Measurements from ENCODE around the gene OGFOD1.
"Not testable (repeated sequence)": the region's sequence is repeated elsewhere in the genome, so short reads cannot be mapped to it uniquely, and the experiment has no call there.

Gene OGFOD1

DNA sequence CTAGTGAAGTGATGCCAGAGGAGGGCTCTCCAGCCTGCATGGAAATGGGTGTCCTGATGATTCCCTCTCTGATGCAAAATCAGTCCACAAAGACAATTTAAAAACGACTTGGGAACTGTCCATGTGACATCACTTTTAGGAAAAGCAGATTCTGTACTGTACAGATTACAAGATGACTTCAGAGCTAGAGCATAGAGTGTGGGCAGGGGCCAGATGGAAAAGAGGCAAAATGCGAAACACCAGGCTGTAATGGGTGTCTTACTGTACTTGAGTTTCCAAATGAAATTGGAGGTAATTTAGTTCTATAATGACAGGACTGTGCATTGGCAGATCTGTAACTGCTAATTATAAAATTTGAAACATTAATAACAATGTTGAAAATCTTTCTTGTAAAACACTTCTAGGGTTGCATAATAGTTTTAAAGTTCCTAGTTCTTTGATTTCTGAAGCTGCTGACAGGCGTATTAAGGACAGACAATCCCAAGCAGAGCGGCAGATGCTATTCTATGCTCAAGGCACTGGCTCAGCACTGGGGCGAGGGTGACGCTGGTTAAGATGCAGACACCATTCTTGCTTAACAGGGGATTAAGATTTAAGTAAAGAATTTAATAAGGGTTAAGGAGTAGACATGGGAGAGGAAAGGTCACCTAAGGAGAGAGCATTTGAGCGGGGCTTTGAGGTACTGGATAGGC lies 29.6 kb downstream of the OGFOD1 start:
- no peak for DNase-seq (ENCODE audit: low read depth in 2 of 2)

DNA sequence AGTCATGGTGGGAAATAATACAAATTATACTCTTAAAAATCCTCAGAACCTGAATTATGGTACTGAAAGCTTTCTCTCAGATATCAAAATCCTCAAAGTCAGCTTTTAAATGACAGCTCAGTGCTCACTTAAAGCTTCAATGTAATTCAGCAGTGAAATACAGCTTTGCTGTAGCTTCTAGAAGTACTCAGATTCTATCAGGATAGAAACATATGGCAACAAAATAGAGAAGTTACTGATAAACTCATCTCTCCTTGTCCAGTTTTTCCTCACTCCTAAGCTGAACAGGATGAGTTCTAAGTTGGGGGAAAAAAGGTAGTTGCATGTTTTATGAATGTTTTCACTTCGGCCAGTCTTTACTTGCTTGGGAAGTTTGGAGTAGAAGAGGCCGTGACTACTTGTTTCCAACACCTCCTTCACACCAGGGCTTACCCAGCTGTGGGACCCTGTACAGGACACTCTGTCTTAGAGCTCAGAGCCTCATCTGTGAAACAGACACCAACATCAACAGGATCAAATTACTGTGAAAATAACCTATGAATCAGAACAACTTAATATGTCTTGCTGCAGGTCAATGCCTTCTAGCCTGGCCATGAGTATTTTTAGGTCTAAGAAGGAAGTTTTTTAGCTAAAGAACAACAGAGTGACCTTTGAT lies 30.2 kb downstream of the OGFOD1 start:
- no peak for DNase-seq (ENCODE audit: low read depth in 2 of 2)

DNA sequence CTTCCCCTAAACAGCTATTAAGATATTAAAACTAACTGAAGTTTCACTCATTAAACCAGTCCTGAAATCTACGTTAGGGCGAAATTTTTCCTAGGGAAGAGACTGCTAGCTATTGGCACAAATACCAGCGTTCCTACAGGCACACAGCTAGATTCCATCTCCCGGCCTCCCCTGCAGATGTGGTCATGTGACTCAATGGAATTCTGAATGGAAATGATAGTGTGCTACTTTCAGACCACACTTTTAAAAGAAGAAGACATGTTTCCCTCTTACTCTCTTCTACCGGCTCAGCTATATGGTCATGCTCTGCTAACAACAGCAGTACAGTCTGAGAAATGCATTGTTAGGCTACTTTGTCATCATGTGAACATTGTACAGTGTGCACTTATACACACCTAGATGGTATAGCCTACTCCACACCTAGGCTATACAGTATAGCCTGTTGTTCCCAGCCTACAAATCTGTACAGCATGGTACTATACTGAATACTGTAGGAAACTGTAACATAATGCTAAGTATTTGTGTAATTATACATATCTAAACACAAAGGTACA lies 31.4 kb downstream of the OGFOD1 start:
- DNase-seq (ENCODE audit: low read depth in 2 of 2): no peak

DNA sequence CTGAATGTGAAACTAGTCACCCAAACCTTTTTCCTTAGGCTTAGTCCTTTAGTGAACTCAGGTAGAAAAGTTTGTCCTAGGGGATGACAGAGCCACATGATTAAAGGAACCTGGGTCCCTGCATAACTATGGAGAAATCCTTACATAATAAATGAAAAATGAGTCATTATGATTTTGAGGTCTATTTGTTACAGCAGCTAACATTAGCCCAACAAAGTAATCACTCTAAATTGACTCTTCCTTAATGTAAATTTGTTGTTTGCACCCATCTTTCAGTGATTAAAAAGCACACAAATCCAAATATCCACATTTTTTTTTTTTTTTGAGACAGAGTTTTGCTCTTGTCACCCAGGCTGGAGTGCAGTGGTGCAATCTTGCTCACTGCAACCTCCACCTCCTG lies 32.0 kb downstream of the OGFOD1 start:
- DNase-seq (ENCODE audit: low read depth in 2 of 2): no peak

DNA sequence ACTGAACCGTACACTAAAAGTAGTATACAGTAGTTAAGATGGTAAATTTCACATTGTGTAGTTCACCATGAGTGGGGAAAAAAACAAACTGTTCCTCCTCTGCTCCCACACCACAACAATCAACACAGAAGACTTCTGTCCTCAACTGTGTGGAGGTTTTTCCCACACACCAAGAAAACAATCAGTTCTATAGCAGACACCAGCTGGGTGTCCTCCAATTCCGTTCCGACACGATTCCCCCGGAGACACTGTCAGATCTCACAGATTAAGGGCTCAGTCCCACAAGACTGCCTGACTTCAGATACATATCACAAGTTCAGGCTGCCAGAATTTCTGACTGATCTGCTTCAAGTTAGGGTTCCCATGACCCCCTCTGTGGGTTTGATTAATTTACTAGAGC lies 36.7 kb downstream of the OGFOD1 start:
- no peak for DNase-seq (ENCODE audit: low read depth in 2 of 2)

DNA sequence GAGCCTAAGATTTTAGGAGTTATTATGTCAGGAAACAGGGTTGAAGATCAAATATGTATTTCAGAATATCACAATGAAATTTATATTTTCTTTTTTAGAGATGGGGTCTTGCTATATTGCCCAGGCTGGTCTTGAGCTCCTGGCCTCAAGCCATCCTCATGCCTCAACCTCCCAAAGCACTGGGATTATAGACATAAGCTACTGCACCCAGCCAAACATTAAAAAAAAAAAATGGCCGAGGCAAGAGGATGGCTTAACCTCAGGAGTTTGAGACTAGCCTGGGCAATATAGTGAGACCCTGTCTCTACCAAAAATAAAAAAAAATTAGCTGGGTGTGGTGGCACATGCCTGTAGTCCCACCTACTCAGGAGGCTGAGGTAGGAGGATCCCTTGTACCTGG lies 37.5 kb downstream of the OGFOD1 start:
- DNase-seq (ENCODE audit: low read depth in 2 of 2): not testable (repeated sequence)

DNA sequence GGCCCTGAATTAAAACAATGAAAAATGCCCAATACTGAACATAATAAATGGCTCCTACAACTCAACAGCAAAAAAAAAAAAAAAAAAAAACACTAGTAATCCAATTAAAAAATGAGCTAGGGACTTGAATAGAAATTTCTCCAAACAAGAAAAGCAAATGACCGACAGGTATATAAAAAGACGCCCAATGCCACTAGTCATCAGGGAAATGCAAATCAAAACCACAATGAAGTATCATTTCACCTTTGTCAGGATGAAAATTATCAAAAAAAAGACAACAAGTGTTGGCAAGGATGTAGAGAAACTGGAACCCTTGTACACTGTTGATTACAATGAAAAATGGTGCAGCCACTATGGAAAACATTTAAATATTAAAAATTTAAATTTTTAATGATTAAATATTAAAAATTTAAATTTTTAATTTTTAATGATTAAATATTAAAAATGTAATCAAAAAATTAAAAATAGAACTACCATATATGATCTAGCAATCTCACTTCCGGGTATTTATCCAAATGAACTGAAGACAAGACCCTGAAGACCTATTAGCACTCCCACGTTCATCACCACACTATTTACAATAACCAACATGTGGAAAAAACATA lies 40.4 kb downstream of the OGFOD1 start:
- no peak for DNase-seq (ENCODE audit: low read depth in 2 of 2)

DNA sequence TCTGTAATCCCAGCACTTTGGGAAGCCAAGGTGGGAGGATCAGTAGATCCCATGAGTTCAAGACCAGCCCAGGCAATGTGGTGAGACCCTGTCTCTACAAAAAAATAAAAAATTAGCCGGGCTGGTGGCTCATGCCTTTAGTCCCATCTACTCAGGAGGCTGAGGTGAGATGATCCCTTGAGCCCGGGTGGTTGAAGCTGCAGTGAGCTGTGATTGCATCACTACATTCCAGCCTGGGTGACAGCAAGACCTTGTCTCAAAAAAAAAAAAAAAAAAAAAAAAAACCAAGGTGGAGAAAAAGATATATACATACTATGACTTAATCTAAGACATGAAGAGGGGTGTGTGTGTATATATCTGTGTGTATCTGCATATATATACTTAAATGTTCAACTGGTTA lies 41.8 kb downstream of the OGFOD1 start:
- no peak for DNase-seq (ENCODE audit: low read depth in 2 of 2)

DNA sequence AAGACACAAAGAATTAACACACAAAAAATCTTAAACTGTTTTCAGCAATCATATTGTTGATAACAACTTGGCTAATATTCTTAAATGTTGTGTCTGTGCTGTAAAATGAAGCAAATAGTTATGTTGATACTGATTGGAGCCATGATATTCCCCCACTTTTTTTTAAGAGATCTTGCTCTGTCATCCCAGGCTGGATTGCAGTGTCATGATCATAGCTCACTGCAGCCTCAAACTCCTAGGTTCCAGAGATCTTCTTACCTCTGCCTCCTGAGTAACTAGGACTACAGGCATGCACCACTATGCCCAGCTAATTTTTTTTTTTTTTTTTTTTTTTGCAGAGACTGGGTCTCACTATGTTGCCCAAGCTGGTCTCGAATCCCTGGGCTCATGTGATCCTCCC lies 42.5 kb downstream of the OGFOD1 start:
- DNase-seq (ENCODE audit: low read depth in 2 of 2): no peak

DNA sequence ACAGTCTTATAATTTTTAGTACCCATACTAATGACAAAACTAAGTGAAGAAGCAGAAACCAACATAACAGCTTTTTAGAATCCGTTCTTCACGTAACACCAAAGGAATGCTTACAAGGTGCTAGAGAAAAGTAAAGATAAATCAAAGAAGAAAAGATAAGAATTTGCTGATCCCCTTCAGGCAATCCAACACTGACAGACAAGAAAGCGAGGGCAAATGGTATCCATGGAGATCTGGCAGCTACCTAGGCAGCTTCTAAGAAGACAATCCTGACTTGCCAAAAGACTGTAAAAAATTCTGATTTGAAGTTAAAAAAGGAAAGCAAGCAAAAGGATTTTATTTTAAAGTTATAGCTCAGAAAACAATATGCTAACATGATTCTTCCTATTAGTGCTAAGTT lies 53.8 kb downstream of the OGFOD1 start:
- no peak for DNase-seq (ENCODE audit: low read depth in 2 of 2)

DNA sequence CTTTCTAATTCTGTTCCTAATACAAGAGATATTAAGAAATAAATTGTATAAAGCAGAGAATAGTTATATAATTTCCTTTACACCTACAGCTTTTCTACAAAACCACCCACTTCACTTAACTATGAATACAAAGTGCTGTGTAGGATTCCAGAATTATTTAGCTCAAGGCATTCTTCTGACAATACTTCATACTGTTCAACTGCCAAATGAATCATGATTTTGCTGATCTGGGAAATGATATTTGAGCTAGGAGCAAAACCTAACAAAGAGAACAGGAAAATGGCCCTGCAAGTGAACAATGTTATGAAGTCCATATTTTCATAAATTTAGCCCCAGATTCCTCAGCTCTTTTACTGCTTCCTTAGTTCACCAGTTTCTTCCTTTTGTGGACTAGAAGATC lies 55.6 kb downstream of the OGFOD1 start:
- DNase-seq (ENCODE audit: low read depth in 2 of 2): peak; percentile 38 to 42

DNA sequence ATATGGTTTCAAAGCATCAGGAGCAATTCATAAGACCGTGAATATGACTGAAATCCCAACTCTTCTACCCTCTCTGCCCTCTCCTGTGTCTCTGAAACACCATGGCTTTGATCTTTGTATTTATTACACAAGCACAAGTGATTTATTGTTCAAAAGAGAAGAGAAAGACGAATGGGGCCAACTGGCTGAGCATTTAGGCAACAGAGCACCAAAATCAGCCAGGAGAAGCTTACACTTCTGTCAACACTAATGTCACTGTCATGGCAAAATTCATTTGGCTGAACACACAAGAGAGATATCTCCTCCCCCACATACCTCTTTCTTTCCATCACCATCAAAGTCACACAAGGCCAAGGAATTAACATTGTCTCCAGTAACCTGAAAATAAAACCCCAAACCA lies 59.2 kb downstream of the OGFOD1 start:
- DNase-seq (ENCODE audit: low read depth in 2 of 2): no peak

DNA sequence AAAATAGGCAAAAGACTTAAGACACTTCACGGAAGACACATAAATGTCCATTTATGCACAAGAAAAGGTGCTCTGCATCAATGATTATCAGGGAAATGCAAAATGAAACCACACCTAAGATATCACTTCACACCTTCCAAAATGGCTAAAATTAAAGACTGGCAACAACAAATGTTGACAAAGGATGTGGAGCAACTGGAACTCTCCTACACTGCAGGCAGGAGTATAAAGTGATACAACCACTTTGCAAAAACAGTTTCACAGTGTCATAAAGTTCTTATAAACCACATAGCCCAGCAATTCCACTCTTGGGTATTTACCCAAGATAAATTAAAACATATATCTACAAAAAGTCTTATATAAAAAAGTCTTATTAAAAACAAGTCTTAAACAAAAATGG lies 60.7 kb downstream of the OGFOD1 start:
- DNase-seq (ENCODE audit: low read depth in 2 of 2): no peak

DNA sequence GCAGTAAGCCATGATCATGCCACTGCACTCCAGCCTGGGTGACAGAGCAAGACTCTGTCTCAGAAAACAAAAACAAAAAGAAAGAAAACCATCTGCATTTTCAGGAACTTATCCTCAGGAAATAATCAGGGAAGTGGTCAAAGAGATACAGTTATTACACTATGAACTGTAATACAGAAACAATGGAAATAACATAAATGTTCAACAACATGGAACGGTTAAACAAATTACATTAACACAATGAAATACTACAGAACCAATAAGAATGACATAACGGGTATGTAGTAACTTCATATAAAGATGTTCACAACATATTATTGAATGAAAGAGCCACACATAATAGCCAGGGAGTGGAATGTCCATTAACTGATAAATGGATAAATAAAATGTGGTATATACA lies 61.7 kb downstream of the OGFOD1 start:
- no peak for DNase-seq (ENCODE audit: low read depth in 2 of 2)

DNA sequence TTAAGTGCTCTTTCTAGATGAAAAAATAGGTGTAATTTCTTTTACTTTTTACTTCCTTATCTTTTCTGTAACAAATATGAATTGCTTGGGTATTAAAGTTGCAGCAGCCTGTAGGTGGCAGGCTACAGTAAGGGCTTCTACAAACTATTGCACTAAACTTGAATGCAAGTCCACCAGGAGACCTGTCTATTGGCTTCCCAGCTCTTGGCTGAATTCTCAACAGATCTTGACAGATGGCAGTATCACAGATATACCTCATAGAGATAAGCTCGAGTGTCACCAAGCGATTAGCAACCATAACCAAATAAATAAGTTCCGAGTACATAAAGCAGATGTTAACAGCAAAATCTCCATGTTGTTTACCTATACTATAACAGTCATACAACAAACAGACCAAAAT lies 62.6 kb downstream of the OGFOD1 start:
- DNase-seq (ENCODE audit: low read depth in 2 of 2): peak in 1 of 2 experiments; percentile 20

DNA sequence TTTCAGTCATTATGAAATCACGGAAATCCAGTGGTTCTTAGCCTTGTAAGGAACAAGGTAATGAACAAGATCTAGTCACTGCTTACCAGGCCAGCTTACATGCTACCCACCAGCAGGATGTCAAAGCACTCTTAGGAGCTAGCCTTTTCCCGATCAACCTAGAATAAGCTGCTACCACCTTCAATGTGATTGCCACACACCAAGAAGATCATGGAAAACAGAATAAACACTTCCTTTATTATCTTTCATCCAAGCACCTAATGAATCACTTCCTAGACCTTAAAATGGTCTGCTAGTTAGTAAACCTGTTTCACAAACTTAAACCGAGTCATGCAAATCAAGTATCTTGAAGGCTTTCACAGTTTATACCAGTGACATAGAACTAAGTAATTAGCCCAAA lies 63.5 kb downstream of the OGFOD1 start:
- no peak for DNase-seq (ENCODE audit: low read depth in 2 of 2)

DNA sequence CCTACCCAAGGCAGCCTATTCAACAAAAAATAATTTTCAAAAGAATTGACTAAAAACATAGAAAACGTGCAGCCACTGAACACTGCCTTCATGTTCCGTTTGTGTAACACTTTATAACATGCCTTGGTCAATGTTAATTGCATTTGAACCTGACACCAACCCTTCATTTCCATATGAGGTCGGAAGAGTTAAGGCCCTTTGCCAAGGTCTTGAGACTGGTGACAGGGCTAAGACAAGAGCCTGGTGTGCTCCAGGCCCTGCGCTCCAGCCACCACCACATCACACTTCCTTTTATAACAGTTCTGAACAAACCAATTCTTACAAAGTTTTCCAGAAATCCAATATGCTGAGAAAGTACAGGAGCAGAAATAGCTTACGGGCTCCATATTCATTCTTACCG lies 64.3 kb downstream of the OGFOD1 start:
- no peak for DNase-seq (ENCODE audit: low read depth in 2 of 2)

DNA sequence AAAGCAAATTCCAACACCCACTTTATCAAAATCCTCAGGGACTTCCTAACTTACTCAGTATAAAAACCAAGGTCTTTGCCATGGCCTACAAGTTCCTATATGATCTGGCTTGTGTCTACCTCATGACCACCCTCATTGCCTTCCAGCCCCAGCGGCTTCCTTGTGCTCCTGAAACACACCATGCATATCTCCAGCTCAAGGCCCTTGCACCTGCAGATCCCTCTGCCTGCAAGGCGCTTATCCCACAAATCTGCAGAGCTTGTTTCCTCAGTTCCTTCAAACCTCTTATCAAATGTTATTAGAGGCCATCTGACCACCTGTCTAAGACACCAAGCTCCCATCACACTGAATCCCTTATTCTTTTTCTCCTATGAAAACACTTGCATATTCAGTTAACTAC lies 65.9 kb downstream of the OGFOD1 start:
- DNase-seq (ENCODE audit: low read depth in 2 of 2): no peak

DNA sequence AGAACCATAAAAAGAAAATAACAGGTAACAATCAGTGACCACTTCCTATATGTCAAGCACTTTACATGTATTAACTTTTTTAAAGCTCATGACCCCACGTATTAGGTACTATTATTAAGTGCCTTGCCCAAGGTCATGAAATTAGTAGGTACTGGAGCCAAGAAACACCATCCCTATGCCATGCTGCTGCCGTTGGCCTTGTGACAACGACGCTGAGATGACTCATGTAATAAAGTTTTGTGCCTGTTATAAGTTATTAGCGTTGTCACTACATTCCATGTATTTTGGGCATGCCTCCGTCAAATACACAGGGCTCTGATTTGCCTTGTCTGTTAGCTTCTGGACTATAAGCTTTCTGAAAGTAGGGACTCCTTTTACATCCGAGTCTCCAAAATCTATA lies 67.1 kb downstream of the OGFOD1 start:
- DNase-seq (ENCODE audit: low read depth in 2 of 2): no peak

DNA sequence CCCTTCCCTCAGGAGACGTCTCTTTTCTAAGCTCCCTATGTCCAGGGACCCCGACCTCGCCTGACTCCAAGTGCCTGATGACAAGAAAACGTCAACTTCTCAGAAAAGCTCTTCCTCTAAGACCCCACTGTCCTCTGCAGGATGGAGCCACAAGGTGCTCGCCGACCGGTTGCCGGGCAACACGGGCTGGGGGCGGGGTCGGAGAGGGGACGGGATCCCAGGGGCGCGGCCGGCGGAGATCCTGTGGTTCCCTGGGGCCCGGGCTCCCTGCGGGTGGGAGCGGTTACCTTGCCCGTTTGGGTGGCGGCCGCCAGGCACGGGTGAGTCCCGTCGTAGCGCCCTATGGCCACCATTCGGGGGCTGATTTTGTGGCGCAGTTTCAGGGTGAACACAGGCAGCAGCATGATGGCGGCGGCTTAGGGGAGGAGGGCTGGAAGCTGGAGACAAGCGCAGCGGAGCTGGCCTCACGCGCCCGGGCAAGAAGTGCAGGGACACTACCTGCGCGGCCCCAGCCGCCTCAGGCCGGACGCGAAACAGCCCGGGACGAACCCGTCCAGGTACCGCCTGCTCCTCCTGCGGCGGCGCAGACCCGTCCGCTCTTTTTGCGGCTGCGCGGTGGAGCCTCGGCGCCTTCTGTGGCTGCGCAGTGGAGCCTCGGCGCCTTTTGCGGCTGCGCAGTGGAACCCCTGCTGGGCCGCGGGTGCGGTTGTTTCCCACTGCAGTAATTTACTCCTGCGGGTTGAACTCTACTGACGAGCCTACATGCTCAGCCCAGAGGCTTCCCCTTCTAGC lies 68.3 kb downstream of the OGFOD1 start, which contains the start of gene BBS2:
Gene BBS2, minus strand, starts transcription at position 566 of the 792 bp plus-strand sequence. Its CDS starts 162 bp downstream, at position 404.
- DNase-seq (ENCODE audit: low read depth in 2 of 2): peak; percentile 54 to 55

DNA sequence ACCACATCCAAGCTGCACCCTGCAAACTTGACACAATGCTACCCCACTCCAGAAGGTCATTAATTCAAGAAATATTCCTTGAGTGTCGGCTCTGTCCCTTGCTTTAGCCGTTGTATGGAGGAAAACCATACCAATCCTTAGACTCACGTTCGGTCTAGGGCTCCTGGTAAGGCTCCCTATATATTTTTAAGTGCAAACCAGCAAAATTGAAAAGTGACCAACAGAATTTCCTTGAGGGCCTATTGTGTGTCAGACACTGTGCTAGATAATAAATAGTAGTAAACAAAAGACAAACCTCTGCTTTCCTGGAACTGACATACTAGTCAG lies 68.9 kb downstream of the OGFOD1 start:
- DNase-seq (ENCODE audit: low read depth in 2 of 2): no peak

DNA sequence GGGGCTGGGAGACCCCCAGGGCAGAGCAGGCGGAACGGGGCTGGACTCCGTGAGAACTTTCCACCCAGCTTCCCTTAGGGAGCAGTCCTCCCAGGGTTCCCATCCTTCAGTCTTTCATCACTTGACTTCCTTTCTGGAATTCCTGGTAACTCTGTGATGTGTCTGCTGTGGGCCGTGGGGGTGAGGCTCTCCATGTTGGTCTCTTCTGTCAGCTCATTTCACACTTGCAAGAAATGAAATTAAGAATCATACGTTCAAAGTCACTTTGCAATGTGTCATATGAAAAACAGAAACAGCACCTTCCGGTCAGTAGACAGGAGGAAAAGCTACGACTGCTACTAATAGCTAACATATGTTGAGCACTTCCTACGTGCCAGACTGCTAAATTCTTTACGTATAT lies 73.9 kb downstream of the OGFOD1 start:
- DNase-seq (ENCODE audit: low read depth in 2 of 2): peak; percentile 65 to 68

All from fibroblast of skin of left biceps (primary cell).